GM12865 (cell line): ENCODE data around the gene NOS1.

Experiments
- DNase-seq: peaks from one replicate; pipeline ENCODE4 v3.0.0; 2010; ENCODE audit warnings: low read depth
- H3K4me3 ChIP-seq: 2 replicates; pipeline ENCODE4 v1.5.1; 2011; ENCODE audit warnings: mild to moderate bottlenecking, low read depth, low read length, control low read depth
- TF ChIP-seq, protein P1 (sequence below): IDR thresholded peaks from 2 replicates; pipeline ENCODE4 v1.5.1; 2011; ENCODE audit warnings: low read length, control low read depth, low read depth, inconsistent platforms; ENCODE audit not compliant: insufficient read depth; ENCODE audit errors: missing control alignments

NOS1 gene

GRCh38 chr12:117361347-117361751, at the start of gene NOS1:
Gene NOS1 (minus strand): TSS chr12:117361626. CDS start chr12:117331069, 30,557 bp downstream.
- H3K4me3 ChIP-seq: no peak within 1 kb of the TSS
- no peak for DNase-seq
- TF ChIP-seq, protein P1, sequence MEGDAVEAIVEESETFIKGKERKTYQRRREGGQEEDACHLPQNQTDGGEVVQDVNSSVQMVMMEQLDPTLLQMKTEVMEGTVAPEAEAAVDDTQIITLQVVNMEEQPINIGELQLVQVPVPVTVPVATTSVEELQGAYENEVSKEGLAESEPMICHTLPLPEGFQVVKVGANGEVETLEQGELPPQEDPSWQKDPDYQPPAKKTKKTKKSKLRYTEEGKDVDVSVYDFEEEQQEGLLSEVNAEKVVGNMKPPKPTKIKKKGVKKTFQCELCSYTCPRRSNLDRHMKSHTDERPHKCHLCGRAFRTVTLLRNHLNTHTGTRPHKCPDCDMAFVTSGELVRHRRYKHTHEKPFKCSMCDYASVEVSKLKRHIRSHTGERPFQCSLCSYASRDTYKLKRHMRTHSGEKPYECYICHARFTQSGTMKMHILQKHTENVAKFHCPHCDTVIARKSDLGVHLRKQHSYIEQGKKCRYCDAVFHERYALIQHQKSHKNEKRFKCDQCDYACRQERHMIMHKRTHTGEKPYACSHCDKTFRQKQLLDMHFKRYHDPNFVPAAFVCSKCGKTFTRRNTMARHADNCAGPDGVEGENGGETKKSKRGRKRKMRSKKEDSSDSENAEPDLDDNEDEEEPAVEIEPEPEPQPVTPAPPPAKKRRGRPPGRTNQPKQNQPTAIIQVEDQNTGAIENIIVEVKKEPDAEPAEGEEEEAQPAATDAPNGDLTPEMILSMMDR: no peak

DNA sequence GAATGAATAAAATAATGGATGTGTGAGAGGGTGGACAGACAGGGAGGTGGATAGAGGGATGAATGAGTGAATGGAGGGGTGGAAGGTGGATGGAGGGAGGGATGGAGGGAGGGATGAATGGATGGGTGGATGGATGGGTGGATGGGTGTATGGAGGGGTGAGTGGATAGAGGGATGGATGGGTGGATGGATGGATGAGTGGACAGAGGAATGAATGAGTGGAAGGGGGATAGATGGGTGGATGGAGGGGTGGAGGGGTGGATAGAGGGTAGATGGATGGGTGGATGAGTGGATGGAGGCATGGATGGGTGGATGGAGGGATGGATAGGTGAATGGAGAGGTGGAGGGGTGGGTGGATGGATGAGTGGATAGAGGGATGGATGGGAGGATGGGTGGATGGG, 47.9 kb upstream of the NOS1 start:
- TF ChIP-seq, protein P1: no peak
- no peak for DNase-seq

DNA sequence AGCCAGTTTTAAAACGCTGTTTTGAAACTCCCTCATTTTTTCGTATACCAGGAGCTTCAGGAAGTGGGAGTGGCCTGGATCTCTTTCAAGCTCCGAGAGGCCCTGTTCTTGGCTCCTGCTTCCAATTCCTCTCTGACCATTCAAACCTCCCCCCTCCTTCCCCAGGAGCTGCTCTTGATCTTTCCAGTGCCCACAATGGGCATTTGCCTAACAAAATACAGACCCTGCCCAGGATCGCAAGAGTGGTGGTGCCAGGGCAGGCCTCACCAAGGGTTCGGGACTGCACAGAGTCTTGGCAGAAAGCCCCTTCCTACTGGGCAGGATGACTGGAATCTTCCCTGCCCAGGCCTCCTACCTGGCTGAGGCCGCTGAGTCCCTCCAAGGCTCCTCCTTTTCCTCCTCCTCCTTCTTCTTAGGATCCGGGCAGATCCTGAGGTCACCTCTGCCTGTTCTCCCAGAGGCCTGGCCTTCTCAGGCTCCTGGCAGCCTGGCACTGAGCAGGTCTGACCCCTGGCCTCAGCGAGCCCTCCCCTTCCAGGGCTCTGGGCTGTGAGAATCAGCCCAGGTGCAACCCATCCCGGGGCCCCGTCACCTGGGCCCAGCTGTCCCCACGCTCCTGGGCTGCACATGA, 46.9 kb upstream of the NOS1 start:
- H3K4me3 ChIP-seq: no peak overlapping the region
- no peak for DNase-seq
- TF ChIP-seq, protein P1: no peak

More for the DNA sequence above, 47.9 kb upstream of the NOS1 start:
- H3K4me3 ChIP-seq: no peak overlapping the region

DNA sequence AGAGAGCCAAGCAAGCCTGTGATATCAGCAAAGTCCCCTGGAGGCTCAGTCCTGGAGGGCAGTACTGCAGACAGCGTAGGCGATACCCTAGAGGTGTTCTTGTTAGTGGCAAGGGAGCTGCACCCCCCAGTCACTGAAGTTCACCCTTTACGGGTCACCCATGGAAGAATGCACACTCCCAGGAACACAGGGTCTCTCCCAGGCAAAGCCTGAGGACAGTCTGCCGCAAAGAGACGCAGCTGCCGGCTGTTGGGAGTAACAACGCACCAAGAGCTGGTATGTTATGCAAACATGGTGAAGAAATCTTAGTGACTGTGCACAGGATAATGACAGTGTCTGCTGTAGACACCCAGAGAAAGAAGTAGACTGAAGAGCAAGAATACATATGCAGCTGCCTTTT, 43.5 kb upstream of the NOS1 start:
- TF ChIP-seq, protein P1: no peak
- DNase-seq: no peak
- H3K4me3 ChIP-seq: no peak overlapping the region

DNA sequence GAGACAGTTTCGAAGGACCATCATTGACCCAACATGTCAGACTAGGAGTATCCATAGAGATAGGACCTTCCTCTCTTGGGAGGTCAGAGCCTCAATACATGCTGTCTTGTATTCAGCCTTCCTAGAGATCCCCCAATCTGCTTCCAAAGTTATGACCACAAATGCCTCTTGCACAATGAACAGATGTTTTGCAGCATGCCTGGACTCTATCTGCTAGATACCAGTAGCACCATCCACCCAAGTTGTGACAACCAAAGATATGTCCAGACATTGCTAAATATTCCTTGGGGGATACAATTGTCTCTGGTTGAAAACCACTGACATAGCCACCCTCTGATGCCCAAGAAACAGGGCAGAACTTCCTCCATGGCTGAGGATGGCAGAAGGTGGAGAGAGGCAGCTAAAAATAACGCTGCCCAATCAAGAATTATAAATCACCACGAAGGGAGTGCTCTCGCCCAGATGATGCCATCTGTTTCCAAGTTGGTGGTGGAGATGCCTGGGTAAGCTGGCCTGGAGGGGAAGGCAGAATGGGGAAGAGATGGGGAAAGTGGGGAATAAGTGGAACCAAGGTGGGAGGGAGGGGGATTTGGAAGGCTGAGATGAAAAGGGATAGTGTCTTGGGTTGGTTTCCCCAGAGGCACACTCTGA, 42.9 kb upstream of the NOS1 start:
- DNase-seq: no peak
- no peak overlapping the region for H3K4me3 ChIP-seq
- TF ChIP-seq, protein P1: no peak

DNA sequence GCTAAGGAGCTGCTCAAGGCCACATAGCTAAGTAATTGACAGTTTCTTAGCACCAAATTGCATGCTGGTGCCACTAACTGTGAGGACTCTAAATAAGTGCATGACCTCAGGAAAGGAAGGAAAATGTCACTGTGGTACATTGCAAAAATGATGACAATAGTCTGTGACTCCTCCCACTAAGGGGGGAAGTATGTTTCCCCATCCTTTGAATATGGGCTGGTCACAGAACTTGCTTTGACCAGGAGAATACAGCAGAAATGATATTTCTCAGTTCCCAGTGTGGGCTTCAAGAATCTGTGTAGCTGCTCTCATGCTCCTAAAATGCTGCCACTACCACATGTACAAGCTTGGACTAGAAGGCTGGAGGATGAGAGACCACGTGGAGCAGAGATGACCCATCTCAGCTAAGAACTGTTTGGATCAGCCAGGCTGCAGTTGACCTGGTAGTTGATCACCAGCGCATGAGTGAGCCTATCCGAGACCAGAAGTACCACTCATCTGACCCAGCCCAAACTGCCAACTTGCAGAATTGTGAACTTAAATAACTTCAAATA, 42.2 kb upstream of the NOS1 start:
- TF ChIP-seq, protein P1: no peak
- H3K4me3 ChIP-seq: no peak overlapping the region
- DNase-seq: no peak

DNA sequence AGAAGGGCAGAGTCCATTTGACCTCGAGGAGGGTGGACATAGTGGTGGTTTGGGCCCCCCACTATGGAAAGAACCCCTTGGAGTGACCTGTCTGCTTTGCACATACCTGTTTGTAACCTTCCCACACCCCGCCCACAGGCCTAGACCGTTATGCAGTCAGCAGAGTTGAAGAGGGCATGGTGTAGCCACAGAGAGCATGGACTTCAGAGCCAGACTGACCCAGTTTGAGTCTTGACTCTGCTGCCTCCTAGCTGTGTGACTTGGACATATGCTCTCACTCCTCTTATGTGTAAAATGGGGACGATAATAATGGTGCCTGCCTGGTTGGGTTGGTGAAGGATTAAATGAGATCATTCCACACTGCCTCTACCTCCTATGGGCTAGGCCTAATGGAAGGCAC, 40.9 kb upstream of the NOS1 start:
- TF ChIP-seq, protein P1: no peak
- no peak overlapping the region for H3K4me3 ChIP-seq
- no peak for DNase-seq
